Duodenal mucosa (tissue), 2 donors: ENCODE results near the gene HBP1.
A peak's percentile ranks its signal among the peaks of the same experiment; 100 is the strongest.

ENCODE experiments used
- H3K27ac ChIP-seq: one replicate; pipeline ENCODE4 v1.7.0; 2013; ENCODE audit warnings: low read depth, low read length
- H3K27me3 ChIP-seq, 2 donors: one replicate each; pipeline ENCODE4 v1.7.0; 2013; ENCODE audit warnings: low read length in 2 of 2, control low read depth in 1 of 2; ENCODE audit not compliant: insufficient read depth in 2 of 2, control insufficient read depth in 1 of 2
- H3K36me3 ChIP-seq, 2 donors: one replicate each; pipeline ENCODE4 v1.7.0; 2013; ENCODE audit warnings: low read length in 2 of 2, control low read depth in 1 of 2; ENCODE audit not compliant: insufficient read depth in 2 of 2, control insufficient read depth in 1 of 2
- H3K4me1 ChIP-seq, 2 donors: one replicate each; pipeline ENCODE4 v1.7.0; 2013; ENCODE audit warnings: low read length in 2 of 2, control low read depth in 1 of 2; ENCODE audit not compliant: insufficient read depth in 2 of 2, control insufficient read depth in 1 of 2
- H3K4me3 ChIP-seq, 2 donors: one replicate each; pipeline ENCODE4 v1.7.0; 2013; ENCODE audit warnings: low read length in 2 of 2, low read depth in 1 of 2
- H3K9ac ChIP-seq, 2 donors: one replicate each; pipeline ENCODE4 v1.7.0; 2013; ENCODE audit warnings: low read length in 2 of 2, low read depth in 1 of 2
- H3K9me3 ChIP-seq, 2 donors: one replicate each; pipeline ENCODE4 v1.7.0; 2013; ENCODE audit warnings: low read length in 2 of 2, control low read depth in 1 of 2; ENCODE audit not compliant: control insufficient read depth in 1 of 2

Gene HBP1

GRCh38 chr7:107167483-107168232 is 1.1 kb upstream of the HBP1 start:
- H3K4me1 ChIP-seq = peaks cover 4 to 23% of the 10 kb centered on the region in 2 donors
- peaks cover 0 to 3% of the 10 kb centered on the region in 2 donors for H3K36me3 ChIP-seq
- peak overlapping the region; percentile 96 for H3K27ac ChIP-seq
- peak overlapping the region; percentile 58 to 97 for H3K9ac ChIP-seq
- H3K4me3 ChIP-seq = peak overlapping the region; percentile 68 to 91
- no peaks in the 10 kb centered on the region for H3K9me3 ChIP-seq
- H3K27me3 ChIP-seq = no peaks in the 10 kb centered on the region

DNA sequence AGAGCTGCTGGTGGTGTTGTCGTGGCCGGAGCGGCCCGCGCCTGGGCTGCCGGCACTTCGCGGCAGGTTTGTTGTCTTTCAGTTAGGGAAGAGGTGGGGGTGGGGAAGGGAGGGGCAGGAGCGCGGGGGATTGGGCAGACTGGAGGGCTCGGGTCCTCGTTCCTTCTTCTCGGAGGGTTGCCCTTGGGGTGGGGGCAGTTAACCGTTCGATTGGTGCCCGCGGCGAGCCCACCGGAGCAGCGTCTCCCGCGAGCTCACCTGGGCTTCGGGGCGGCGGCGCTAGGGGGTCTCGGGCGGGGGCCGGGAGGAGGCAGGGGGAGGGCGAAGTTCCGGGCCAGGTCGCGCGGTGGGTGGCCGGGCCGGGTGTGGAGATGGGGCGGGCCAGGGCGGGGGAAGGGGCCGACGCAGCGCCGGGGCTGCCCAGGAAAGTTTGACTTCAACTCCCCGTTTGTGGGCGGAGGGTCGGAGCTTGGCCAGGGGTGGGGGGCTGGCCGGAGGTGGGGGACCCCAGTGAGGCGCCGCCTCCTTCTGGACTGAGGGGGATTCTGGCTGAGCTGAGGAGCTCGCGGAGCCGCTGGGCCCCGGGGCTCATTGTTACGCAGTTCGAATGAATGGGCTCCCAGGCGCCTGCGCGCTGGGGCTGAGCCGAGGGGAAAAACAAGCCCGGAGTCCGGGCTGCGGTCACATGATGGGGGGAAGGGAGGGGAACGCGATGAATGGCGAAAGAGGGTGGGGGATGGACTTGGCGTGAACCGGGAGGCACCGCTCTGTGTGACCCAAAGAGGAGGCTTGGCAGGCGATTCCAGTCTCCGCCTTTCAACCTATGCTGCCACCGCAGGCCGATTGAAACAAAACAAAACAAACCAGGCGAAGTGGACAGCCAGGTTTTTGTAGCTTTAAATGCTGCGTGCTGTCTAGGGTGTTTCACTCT is 582 bp downstream of the HBP1 start:
- no peaks in the 10 kb centered on the region for H3K27me3 ChIP-seq
- peaks cover 0 to 3% of the 10 kb centered on the region in 2 donors for H3K36me3 ChIP-seq
- no peaks in the 10 kb centered on the region for H3K9me3 ChIP-seq
- peaks cover 14 to 34% of the 10 kb centered on the region in 2 donors for H3K4me1 ChIP-seq
- H3K4me3 ChIP-seq = peak overlapping the region; percentile 67 to 89
- peak overlapping the region; percentile 96 for H3K27ac ChIP-seq
- peak overlapping the region; percentile 79 to 91 for H3K9ac ChIP-seq

DNA sequence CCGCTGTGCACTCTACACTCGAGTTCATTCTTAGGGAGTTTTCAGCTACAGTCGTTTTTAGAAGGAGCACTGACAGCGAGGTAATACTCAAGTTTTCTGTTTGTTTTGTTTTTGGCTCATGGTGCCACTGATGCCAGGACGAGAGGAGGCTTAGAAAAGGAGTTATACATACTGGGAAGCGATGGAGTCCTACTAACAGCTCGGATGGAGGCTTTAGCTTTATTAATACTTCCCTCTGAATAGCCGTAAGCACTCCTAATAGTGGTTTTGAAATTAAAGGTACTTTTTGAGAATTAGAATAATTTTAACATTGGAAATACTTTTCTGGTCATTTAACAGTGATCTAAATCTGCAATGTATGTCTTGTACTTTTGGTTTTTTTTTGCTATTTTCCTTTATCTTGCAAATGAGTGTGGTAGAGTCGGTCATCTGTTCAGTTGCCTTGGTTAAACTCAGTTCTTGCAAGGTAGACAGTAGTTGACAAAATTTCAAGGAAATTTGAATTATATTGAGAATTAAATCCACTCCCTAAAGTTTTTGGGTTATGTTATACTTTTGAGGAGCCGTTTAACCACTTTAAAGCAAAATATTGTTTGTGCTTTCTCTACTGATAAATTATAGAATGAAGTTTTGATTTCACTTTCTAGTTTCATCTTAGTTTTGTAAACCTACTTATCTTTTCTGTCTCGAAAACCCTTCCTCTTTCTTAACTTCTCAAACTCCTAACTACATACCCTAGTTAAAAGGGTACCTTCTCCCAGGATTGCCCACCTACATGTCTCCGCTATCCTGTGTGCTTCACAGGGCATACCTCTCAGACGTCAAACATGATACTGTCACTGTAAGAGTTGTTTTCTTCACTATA is 1.5 kb downstream of the HBP1 start:
- Histone ChIP-seq H3K4me3 (peak overlapping the region; percentile 67 to 89), H3K27ac (peak overlapping the region; percentile 96), H3K9me3 (no peaks in the 10 kb centered on the region), H3K27me3 (no peaks in the 10 kb centered on the region), H3K36me3 (peaks cover 0 to 3% of the 10 kb centered on the region in 2 donors), H3K9ac (peak overlapping the region; percentile 22 to 91), H3K4me1 (peaks cover 16 to 32% of the 10 kb centered on the region in 2 donors)

DNA sequence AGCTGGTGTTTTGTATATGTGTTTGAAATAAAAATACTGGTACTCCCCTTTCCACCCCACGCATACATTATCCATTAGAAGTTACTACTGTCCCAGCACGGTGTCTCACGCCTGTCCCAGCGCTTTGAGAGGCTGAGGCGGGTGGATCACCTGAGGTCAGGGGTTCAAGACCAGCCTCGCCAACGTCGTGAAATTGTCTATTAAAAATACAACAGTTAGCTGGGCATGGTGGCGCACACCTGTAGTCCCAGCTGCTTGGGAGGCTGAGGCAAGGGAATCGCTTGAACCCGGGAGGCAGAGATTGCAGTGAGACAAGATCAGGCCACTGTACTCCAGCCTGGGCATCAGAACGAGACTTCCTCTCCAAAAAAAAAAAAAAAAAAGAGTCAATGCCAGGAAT is 2.7 kb downstream of the HBP1 start:
- H3K27ac ChIP-seq = no peak overlapping the region
- H3K36me3 ChIP-seq = peaks cover 0 to 3% of the 10 kb centered on the region in 2 donors
- no peaks in the 10 kb centered on the region for H3K27me3 ChIP-seq
- no peak overlapping the region for H3K9ac ChIP-seq
- H3K4me3 ChIP-seq = no peak overlapping the region
- peaks cover 16 to 30% of the 10 kb centered on the region in 2 donors for H3K4me1 ChIP-seq
- no peaks in the 10 kb centered on the region for H3K9me3 ChIP-seq

DNA sequence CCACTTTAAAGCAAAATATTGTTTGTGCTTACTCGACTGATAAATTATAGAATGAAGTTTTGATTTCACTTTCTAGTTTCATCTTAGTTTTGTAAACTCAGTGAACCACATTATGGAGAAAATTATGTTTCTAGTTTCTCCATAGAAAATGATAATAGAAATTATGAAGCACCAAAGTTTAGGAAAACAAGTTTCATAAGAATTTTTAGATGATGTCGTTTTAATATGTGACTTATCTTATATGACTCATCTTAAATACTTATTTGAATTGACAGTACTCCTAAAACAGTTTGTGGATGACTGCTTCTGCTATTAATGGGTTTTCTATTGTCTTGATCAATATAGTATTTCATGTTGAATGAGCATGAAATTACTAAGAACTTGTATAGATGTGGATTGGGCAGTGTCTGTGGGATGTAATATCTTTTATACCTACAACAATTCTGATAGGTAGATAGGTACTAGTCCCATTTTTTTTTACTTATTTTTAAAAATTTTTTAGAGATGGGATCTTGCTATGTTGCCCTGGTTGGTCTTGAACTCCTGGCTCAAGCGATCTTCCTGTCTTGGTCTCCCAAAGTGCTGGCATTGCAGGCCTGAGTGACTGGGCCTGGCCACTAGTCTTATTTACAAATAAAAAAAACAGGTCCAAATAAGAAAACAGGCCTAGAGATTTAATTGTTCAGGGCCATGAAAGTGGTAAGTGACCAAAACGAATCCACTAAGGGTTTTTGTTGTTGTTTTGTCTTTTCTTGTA is 3.7 kb downstream of the HBP1 start:
- H3K9me3 ChIP-seq = no peaks in the 10 kb centered on the region
- H3K27me3 ChIP-seq = no peaks in the 10 kb centered on the region
- no peak overlapping the region for H3K9ac ChIP-seq
- H3K4me3 ChIP-seq = no peak overlapping the region
- no peak overlapping the region for H3K27ac ChIP-seq
- peaks cover 0 to 7% of the 10 kb centered on the region in 2 donors for H3K36me3 ChIP-seq
- peaks cover 16 to 30% of the 10 kb centered on the region in 2 donors for H3K4me1 ChIP-seq

- H3K4me1 ChIP-seq = peaks cover 16 to 30% of the 10 kb centered on the region in 2 donors
- no peak overlapping the region for H3K4me3 ChIP-seq
- peaks cover 0 to 7% of the 10 kb centered on the region in 2 donors for H3K36me3 ChIP-seq
- H3K27me3 ChIP-seq = no peaks in the 10 kb centered on the region
- H3K27ac ChIP-seq = no peak overlapping the region
- no peaks in the 10 kb centered on the region for H3K9me3 ChIP-seq
- no peak overlapping the region for H3K9ac ChIP-seq
Observed at GRCh38 chr7:107173191-107173590, 4.4 kb downstream of the HBP1 start.

DNA sequence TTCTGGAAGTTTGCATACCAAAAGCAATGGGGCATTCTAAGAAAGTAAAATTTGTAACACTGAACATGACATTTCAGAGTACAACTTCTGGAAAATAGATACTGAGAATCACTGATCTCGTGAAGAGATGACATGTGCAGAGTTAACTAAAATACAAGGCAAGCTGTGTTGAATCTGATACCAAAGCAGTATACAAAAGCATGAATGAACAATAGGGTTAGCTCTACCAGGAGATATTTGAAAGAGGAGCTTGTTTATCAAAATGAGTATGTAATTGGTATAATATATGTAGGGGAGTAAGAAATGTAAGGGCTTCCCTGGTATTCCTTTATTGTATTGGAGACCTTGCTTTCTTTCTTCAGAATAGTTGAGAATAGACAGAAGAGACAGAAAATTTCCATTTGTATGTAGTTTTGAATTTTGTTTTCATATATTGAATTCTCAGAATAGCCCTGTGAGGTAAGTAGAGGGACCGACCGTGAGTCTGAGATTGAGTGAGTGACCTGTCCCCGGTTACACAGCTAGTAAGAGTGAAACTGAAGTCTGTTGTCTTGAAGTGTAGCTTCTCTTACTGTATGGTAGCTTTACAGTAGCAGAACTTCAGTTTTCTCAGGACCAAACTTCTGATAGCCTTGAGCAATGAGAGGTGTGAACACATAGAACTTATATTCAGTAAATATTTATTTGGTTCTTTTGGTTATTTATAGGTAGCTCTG is 5.0 kb downstream of the HBP1 start:
- Histone ChIP-seq H3K9ac (no peak overlapping the region), H3K27ac (no peak overlapping the region), H3K4me3 (no peak overlapping the region), H3K4me1 (peaks cover 16 to 30% of the 10 kb centered on the region in 2 donors), H3K36me3 (peaks cover 0 to 7% of the 10 kb centered on the region in 2 donors), H3K9me3 (no peaks in the 10 kb centered on the region), H3K27me3 (no peaks in the 10 kb centered on the region)

- Histone ChIP-seq H3K27ac (no peak overlapping the region), H3K4me3 (no peak overlapping the region), H3K9me3 (no peaks in the 10 kb centered on the region), H3K9ac (no peak overlapping the region), H3K4me1 (peaks cover 11 to 15% of the 10 kb centered on the region in 2 donors), H3K27me3 (no peaks in the 10 kb centered on the region), H3K36me3 (peaks cover 12 to 39% of the 10 kb centered on the region in 2 donors)
Observed at GRCh38 chr7:107179326-107180164, 10.7 kb downstream of the HBP1 start.
